Measurements from ENCODE around the gene PGM1. TPM values are rescaled to one million over a fixed set of nuclear protein-coding genes. Genes with fewer than 3 reads are reported as not detected.

Gene PGM1
- total RNA-seq, 1 experiment from 2014 or later, result 10.7 TPM

GRCh38 chr1:63636192-63637105 is 43.2 kb downstream of the PGM1 start:
- no peak for TF ChIP-seq EZH2 (IDR thresholded peaks at IDR 0.05; ENCODE audit: borderline replicate concordance, low read depth, low read length, poor library complexity, severe bottlenecking)
- no peak for TF ChIP-seq CTCF (conservative IDR thresholded peaks at IDR 0.05; ENCODE audit: low read depth, low read length)
- CTCF ChIA-PET, result no interaction called here
- no peaks in the 10 kb centered on the region for H3K36me3 ChIP-seq (ENCODE audit: insufficient read depth, low read length, poor library complexity, severe bottlenecking)
- no peaks in the 10 kb centered on the region for H3K4me1 ChIP-seq (ENCODE audit: insufficient read depth, low read length, poor library complexity, severe bottlenecking)
- H3K4me3 ChIP-seq (ENCODE audit: low read depth, low read length, poor library complexity, severe bottlenecking), result no peak overlapping the region
- H3K9me3 ChIP-seq (ENCODE audit: low read depth, low read length, poor library complexity, severe bottlenecking), result no peaks in the 10 kb centered on the region
- H3K27ac ChIP-seq (ENCODE audit: low read depth, low read length, poor library complexity, severe bottlenecking), result no peak overlapping the region
- H3K27me3 ChIP-seq (replicated peaks; ENCODE audit: insufficient read depth, low read depth, low read length, poor library complexity), result no peaks in the 10 kb centered on the region
- no peak for DNase-seq (ENCODE audit: low spot score)
- intact Hi-C loops (cut with micrococcal nuclease; ENCODE audit: unreplicated experiment), result no loop called here
- no TSS peak for BruUV-seq (replicated peaks)
- POLR2A ChIA-PET (ENCODE audit: low non-redundant PET), result no interaction called here

GRCh38 chr1:63638471-63638870 is 45.3 kb downstream of the PGM1 start:
- no peak overlapping the region for H3K27ac ChIP-seq (ENCODE audit: low read depth, low read length, poor library complexity, severe bottlenecking)
- no peaks in the 10 kb centered on the region for H3K27me3 ChIP-seq (replicated peaks; ENCODE audit: insufficient read depth, low read depth, low read length, poor library complexity)
- intact Hi-C loops (cut with micrococcal nuclease; ENCODE audit: unreplicated experiment), result no loop called here
- H3K4me3 ChIP-seq (ENCODE audit: low read depth, low read length, poor library complexity, severe bottlenecking), result no peak overlapping the region
- DNase-seq (ENCODE audit: low spot score), result no peak
- H3K9me3 ChIP-seq (ENCODE audit: low read depth, low read length, poor library complexity, severe bottlenecking), result no peaks in the 10 kb centered on the region
- TF ChIP-seq EZH2 (IDR thresholded peaks at IDR 0.05; ENCODE audit: borderline replicate concordance, low read depth, low read length, poor library complexity, severe bottlenecking) (no peak), CTCF (conservative IDR thresholded peaks at IDR 0.05; ENCODE audit: low read depth, low read length) (no peak)
- BruUV-seq (replicated peaks), result no TSS peak
- ChIA-PET CTCF (no interaction called here), POLR2A (ENCODE audit: low non-redundant PET) (no interaction called here)
- no peaks in the 10 kb centered on the region for H3K36me3 ChIP-seq (ENCODE audit: insufficient read depth, low read length, poor library complexity, severe bottlenecking)
- no peaks in the 10 kb centered on the region for H3K4me1 ChIP-seq (ENCODE audit: insufficient read depth, low read length, poor library complexity, severe bottlenecking)

GRCh38 chr1:63638875-63639274 is 45.7 kb downstream of the PGM1 start:
- Histone ChIP-seq H3K27ac (ENCODE audit: low read depth, low read length, poor library complexity, severe bottlenecking) (no peak overlapping the region), H3K4me1 (ENCODE audit: insufficient read depth, low read length, poor library complexity, severe bottlenecking) (no peaks in the 10 kb centered on the region), H3K9me3 (ENCODE audit: low read depth, low read length, poor library complexity, severe bottlenecking) (no peaks in the 10 kb centered on the region), H3K36me3 (ENCODE audit: insufficient read depth, low read length, poor library complexity, severe bottlenecking) (no peaks in the 10 kb centered on the region), H3K27me3 (replicated peaks; ENCODE audit: insufficient read depth, low read depth, low read length, poor library complexity) (no peaks in the 10 kb centered on the region), H3K4me3 (ENCODE audit: low read depth, low read length, poor library complexity, severe bottlenecking) (no peak overlapping the region)
- CTCF ChIA-PET, result no interaction called here
- BruUV-seq (replicated peaks), result no TSS peak
- POLR2A ChIA-PET (ENCODE audit: low non-redundant PET), result no interaction called here
- intact Hi-C loops (cut with micrococcal nuclease; ENCODE audit: unreplicated experiment), result no loop called here
- TF ChIP-seq EZH2 (IDR thresholded peaks at IDR 0.05; ENCODE audit: borderline replicate concordance, low read depth, low read length, poor library complexity, severe bottlenecking), result no peak
- no peak for TF ChIP-seq CTCF (conservative IDR thresholded peaks at IDR 0.05; ENCODE audit: low read depth, low read length)
- DNase-seq (ENCODE audit: low spot score), result no peak
